DMS53 treated with DMSO at 0.1 percent for 48 hours (cell line): ENCODE measurements around the gene GASK1A.
"Not testable (repeated sequence)": the region's sequence is repeated elsewhere in the genome, so short reads cannot be mapped to it uniquely, and the experiment has no call there.

Experiments used
- DNase-seq: peaks from one replicate; lab custom pipeline; 2025; ENCODE audit not compliant: unreplicated experiment; lab: John Stamatoyannopoulos, UW

The GASK1A gene

GRCh38 chr3:42979044-42979972 lies at the start of gene GASK1A:
Gene GASK1A, plus strand, starts transcription at chr3:42979311. Its CDS starts 332 bp downstream, at chr3:42979643.
- no peak for DNase-seq

GRCh38 chr3:42934111-42934510 lies 45.0 kb upstream of the GASK1A start:
- no peak for DNase-seq

- DNase-seq, result no peak
These were observed 44.2 kb upstream of the GASK1A start for GRCh38 chr3:42934910-42935309.

GRCh38 chr3:42935472-42935871 lies 43.6 kb upstream of the GASK1A start:
- no peak for DNase-seq

- no peak for DNase-seq
These were observed 42.7 kb upstream of the GASK1A start for GRCh38 chr3:42936157-42936981.

- DNase-seq, result no peak
These were observed 41.8 kb upstream of the GASK1A start for GRCh38 chr3:42937334-42937733.

GRCh38 chr3:42942693-42943092 lies 36.4 kb upstream of the GASK1A start:
- DNase-seq, result no peak

GRCh38 chr3:42946050-42946449 lies 33.1 kb upstream of the GASK1A start:
- DNase-seq, result no peak

- DNase-seq, result no peak
These were observed 21.5 kb upstream of the GASK1A start for GRCh38 chr3:42957573-42957972.

- DNase-seq, result no peak
These were observed 18.8 kb upstream of the GASK1A start for GRCh38 chr3:42960282-42960681.

GRCh38 chr3:42960786-42961185 lies 18.3 kb upstream of the GASK1A start:
- DNase-seq, result no peak

GRCh38 chr3:42961633-42962032 lies 17.5 kb upstream of the GASK1A start:
- peak; percentile 6 for DNase-seq

GRCh38 chr3:42963269-42963668 lies 15.8 kb upstream of the GASK1A start:
- DNase-seq, result no peak

GRCh38 chr3:42964266-42964665 lies 14.8 kb upstream of the GASK1A start:
- no peak for DNase-seq

- no peak for DNase-seq
These were observed 8.6 kb upstream of the GASK1A start for GRCh38 chr3:42970557-42970956.

- DNase-seq, result no peak
These were observed 7.9 kb upstream of the GASK1A start for GRCh38 chr3:42970976-42971772.

GRCh38 chr3:42974906-42975305 lies 4.2 kb upstream of the GASK1A start:
- DNase-seq, result not testable (repeated sequence)

GRCh38 chr3:42975456-42975855 lies 3.7 kb upstream of the GASK1A start:
- DNase-seq, result no peak

GRCh38 chr3:42975955-42976354 lies 3.2 kb upstream of the GASK1A start:
- DNase-seq, result no peak

GRCh38 chr3:42980209-42980608 lies 1.1 kb downstream of the GASK1A start:
- no peak for DNase-seq

GRCh38 chr3:42980909-42981308 lies 1.8 kb downstream of the GASK1A start:
- DNase-seq, result no peak
